ENCODE measurements around the gene SDR42E1.

SDR42E1 gene

GRCh38 chr16:82050909-82051357 lies 39.7 kb upstream of the SDR42E1 start:
- no peak for TF ChIP-seq CTCF (IDR thresholded peaks at IDR 0.05; ENCODE audit: low read depth, low read length)
- no peak overlapping the region for H3K4me3 ChIP-seq (ENCODE audit: low read depth, low read length)

GRCh38 chr16:82050506-82050905 lies 39.2 kb upstream of the SDR42E1 start:
- no peak overlapping the region for H3K4me3 ChIP-seq (ENCODE audit: low read depth, low read length)
- no peak for TF ChIP-seq CTCF (IDR thresholded peaks at IDR 0.05; ENCODE audit: low read depth, low read length)

- no peak for TF ChIP-seq CTCF (IDR thresholded peaks at IDR 0.05; ENCODE audit: low read depth, low read length)
- H3K4me3 ChIP-seq (ENCODE audit: low read depth, low read length): no peak overlapping the region
Observed at GRCh38 chr16:82049484-82049883, 38.2 kb upstream of the SDR42E1 start.

GRCh38 chr16:82047787-82048186 lies 36.5 kb upstream of the SDR42E1 start:
- no peak overlapping the region for H3K4me3 ChIP-seq (ENCODE audit: low read depth, low read length)
- TF ChIP-seq CTCF (IDR thresholded peaks at IDR 0.05; ENCODE audit: low read depth, low read length): no peak

- no peak for TF ChIP-seq CTCF (IDR thresholded peaks at IDR 0.05; ENCODE audit: low read depth, low read length)
- H3K4me3 ChIP-seq (ENCODE audit: low read depth, low read length): no peak overlapping the region
Observed at GRCh38 chr16:82047374-82047773, 36.1 kb upstream of the SDR42E1 start.

GRCh38 chr16:82046941-82047340 lies 35.7 kb upstream of the SDR42E1 start:
- no peak for TF ChIP-seq CTCF (IDR thresholded peaks at IDR 0.05; ENCODE audit: low read depth, low read length)
- H3K4me3 ChIP-seq (ENCODE audit: low read depth, low read length): no peak overlapping the region

GRCh38 chr16:82046541-82046940 lies 35.3 kb upstream of the SDR42E1 start:
- no peak for TF ChIP-seq CTCF (IDR thresholded peaks at IDR 0.05; ENCODE audit: low read depth, low read length)
- no peak overlapping the region for H3K4me3 ChIP-seq (ENCODE audit: low read depth, low read length)
